Choroid plexus epithelial cell (primary cell): ENCODE measurements around the gene VCAN.

Experiments
- DNase-seq: peaks from one replicate; pipeline ENCODE4 v3.0.0-alpha.2; 2010; ENCODE audit warnings: low read depth
- H3K4me3 ChIP-seq: 2 replicates; pipeline ENCODE4 v1.5.1; 2011; ENCODE audit warnings: low read depth, mild to moderate bottlenecking, control low read depth, low read length, moderate library complexity
- CTCF ChIP-seq: conservative IDR thresholded peaks from 2 replicates; pipeline ENCODE4 v1.5.1; 2011; ENCODE audit warnings: low read depth, mild to moderate bottlenecking, control low read depth, inconsistent platforms, low read length, moderate library complexity

Gene VCAN

GRCh38 chr5:83485842-83486241 is 14.3 kb downstream of the VCAN start:
- no peak overlapping the region for H3K4me3 ChIP-seq
- DNase-seq: no peak
- TF ChIP-seq CTCF: no peak

- DNase-seq: no peak
- H3K4me3 ChIP-seq: no peak overlapping the region
- no peak for TF ChIP-seq CTCF
Measured at GRCh38 chr5:83487155-83487554, 15.6 kb downstream of the VCAN start.

GRCh38 chr5:83488271-83488670 is 16.7 kb downstream of the VCAN start:
- DNase-seq: peak; percentile 52
- no peak overlapping the region for H3K4me3 ChIP-seq
- no peak for TF ChIP-seq CTCF

GRCh38 chr5:83488821-83489220 is 17.3 kb downstream of the VCAN start:
- DNase-seq: no peak
- H3K4me3 ChIP-seq: no peak overlapping the region
- TF ChIP-seq CTCF: no peak

- TF ChIP-seq CTCF: no peak
- no peak overlapping the region for H3K4me3 ChIP-seq
- DNase-seq: no peak
Measured at GRCh38 chr5:83490203-83490602, 18.7 kb downstream of the VCAN start.

GRCh38 chr5:83492331-83492730 is 20.8 kb downstream of the VCAN start:
- no peak for DNase-seq
- no peak overlapping the region for H3K4me3 ChIP-seq
- TF ChIP-seq CTCF: no peak

GRCh38 chr5:83493644-83494043 is 22.1 kb downstream of the VCAN start:
- no peak for DNase-seq
- no peak for TF ChIP-seq CTCF
- no peak overlapping the region for H3K4me3 ChIP-seq
